ENCODE results near the gene SMIM36.
"Not testable (repeated sequence)": the region's sequence is repeated elsewhere in the genome, so short reads cannot be mapped to it uniquely, and the experiment has no call there.

The SMIM36 gene

GRCh38 chr17:55510986-55511721, at the start of gene SMIM36:
Gene SMIM36, minus strand, starts transcription at chr17:55511452.
- peak in 1 of 2 experiments; percentile 84 for DNase-seq

DNA sequence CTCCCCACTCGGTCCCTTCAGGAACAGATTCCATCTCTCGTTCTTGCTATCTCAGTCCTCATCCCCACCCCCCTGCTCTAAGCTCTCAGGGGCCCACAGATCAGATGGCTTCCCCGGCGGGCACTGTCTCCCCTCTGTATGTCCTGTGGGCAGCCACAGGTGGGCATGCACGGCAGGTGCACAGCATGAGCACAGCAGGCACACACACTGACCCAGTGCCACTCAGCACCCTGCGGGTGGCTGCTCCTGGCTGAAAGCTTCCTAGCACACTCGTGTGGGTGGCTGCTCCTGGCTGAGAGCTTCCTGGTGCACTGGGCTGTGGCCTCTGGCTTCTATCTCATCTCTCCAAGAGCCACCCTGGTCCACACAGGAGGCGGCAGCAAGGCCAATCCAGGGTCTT, 44.5 kb upstream of the SMIM36 start:
- DNase-seq = no peak

GRCh38 chr17:55549140-55549539, 37.9 kb upstream of the SMIM36 start:
- DNase-seq = peak; percentile 14 to 67

GRCh38 chr17:55546991-55547664, 35.9 kb upstream of the SMIM36 start:
- no peak for DNase-seq

- DNase-seq = no peak
Observed at GRCh38 chr17:55546481-55546880, 35.2 kb upstream of the SMIM36 start.

DNA sequence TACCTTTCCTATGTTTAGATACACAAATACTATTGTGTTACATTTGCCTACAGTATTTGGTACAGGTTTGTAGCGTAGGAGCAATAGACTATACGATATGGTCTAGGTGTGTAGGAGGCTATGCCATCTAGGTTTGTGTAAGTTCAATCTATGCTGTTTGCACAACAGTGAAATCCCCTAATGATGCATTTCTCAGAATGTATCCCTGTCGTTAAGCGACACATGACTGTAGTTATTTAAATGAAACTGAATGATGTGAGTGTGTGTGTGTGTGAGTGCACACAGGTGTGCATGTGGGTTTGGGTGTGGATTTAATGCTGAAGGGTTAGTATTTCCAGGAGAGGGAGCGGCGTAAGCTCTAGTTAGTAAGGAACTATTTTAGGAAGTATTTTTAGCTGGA, 34.6 kb upstream of the SMIM36 start:
- no peak for DNase-seq

GRCh38 chr17:55543709-55544108, 32.5 kb upstream of the SMIM36 start:
- no peak for DNase-seq

DNA sequence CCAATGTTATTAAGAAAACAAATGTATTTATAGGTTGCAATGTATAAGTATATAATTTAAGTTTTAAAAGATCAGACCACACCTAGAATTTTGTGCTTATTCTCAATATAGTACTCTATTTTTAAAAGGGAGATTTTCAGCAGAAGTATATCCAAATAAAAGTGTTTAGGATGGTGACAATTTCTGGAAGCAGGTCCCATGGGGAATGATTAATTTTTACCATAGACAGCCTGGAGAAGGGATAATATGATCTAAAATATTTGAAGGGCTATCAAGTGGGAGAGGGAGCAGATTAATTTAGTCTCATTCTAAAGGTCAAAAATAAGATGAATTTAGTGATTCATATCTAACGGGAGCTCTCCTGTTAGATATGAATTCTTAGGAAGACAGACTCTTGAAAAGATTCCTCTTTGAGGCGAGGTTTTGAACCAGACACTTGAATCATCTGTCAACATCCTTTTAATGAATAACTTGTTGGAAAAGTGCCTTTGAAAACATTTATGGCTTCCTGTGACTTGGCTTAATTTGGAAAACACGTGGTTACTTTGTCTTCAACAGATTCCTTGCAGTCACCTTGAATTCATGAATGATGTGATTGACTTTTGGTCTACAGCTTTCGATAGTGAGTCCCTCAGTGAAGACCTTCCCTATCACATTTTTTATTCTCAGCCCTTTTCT, 29.3 kb upstream of the SMIM36 start:
- peak in 1 of 2 experiments; percentile 41 for DNase-seq

DNA sequence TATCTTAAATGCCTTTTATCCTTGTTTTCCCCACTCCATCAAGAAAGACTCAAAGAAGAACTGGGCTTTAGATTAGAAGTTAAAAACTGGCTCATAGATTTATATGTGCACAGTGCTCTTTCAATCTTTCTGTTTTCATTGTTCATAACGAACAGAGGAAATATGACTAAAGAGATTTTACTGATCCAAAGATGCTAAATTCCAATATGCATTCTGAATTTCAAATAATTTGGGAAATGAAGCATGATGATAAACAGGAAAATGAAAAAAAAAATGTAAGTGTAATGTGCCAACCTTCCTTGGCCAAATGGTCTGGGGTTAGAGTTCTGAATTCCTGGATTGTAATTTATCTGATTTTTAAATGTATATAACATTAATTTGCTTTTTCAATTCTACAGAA, 25.0 kb upstream of the SMIM36 start:
- no peak for DNase-seq

- no peak for DNase-seq
Observed at GRCh38 chr17:55533608-55534007, 22.4 kb upstream of the SMIM36 start.

DNA sequence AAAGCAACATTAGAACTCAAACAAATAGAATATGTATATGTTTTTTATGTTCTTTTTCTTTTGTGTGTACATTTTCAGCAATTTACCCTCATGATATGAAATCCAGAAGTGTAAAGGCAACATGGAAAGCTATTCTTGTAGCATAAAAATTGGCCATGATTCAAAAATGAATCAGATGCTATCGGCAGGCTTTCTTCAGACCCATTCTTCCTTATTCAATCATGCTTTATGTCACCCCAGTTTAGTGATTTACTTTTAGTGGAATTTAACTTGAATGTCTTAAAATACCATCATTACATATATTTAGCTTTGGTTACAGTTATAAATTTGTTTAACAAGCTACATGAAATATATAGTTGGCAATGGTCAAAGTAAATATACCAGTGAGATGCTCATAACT, 21.4 kb upstream of the SMIM36 start:
- DNase-seq = no peak

DNA sequence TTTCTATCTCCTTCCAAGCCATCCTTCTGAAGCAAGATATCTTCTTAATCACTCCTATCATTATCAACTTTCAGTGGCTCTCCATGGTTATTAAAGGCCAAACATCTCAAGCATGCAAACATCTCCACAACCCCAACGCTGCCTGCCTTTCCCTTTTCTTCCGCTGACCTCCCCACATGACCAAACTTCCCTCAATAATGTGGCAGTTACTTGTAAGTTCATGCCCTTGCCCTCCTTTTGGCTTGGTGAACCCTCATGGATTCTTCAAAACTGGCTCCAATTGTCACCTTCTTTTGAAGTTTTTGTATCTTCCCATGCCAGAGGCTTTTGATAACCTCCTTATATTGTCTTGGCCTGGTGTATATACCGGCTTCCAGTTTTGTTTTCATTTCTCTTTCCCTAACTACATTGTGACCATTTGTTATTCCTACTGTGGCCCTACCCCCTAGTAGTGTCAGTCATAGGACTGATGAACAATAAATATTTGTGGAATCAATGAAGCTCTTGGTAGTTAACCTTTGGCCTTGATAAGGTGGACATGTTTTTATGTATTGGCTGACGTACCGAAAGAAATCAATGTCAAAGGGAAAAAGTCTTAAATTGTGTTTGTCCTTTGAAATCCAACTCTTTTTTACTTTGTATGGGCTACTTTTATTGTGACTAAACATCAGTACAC, 19.9 kb upstream of the SMIM36 start:
- no peak for DNase-seq

- DNase-seq = no peak
Observed at GRCh38 chr17:55530064-55530463, 18.8 kb upstream of the SMIM36 start.

DNA sequence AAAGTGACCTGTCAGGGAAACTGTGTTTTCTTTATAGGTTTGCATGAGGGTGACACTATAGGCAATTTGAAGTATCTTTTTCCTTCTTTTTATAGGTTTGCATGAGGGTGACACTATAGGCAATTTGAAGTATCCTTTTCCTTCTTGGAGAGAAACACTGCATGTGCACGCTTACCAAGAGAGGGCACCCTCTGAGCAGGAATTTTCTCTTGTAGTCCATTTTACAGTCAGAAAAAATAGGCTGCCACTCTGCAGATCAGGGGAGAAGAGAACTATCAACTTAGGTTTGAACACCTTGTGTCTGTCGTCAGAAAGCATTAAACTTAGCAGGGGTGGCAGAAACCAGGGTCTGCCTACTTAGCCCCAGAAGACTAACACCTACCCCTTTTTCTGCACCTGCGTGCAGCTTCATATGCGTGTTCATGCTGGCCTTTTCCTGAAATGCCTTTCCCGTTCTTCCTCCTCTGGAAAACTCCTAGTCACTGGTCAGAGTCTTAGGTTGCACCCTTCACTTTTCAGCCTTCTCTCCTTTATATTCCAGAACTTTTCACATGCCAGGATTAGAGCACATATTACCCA, 16.4 kb upstream of the SMIM36 start:
- peak; percentile 45 to 71 for DNase-seq

DNA sequence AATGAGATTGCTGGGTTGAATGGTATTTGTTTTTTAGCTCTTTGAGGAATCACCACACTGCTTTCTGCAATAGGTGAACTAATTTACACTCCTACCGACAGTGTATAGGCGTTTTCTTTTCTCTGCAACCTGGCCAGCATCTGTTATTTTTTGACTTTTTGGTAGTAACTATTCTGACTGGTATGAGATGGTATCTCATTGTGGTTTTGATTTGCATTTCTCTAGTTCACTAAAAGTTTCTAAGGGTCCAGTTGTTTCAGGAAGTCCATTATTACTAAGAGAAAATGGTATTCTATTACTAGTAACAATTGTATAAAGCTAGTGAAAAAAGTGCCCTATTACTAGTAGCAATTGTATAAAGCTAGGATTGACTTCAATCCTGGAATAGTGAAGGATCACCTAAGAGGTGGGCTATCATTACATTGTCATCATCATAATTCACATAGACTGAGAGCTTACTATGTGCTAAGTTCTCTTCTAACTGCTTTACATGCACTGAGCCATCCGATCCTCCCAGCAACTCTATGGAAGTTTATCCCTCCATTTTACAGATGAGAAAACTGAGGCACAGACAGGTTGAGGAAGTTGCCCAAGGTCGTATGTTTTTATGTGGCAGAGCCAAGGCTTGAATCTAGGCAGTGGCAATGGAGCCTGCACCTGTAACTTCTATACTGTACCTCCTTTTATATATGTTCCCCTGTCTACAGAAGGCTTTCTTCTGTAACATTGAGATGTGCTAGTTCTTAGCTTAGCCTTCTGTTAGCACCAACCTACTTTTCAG, 13.4 kb upstream of the SMIM36 start:
- DNase-seq = no peak

DNA sequence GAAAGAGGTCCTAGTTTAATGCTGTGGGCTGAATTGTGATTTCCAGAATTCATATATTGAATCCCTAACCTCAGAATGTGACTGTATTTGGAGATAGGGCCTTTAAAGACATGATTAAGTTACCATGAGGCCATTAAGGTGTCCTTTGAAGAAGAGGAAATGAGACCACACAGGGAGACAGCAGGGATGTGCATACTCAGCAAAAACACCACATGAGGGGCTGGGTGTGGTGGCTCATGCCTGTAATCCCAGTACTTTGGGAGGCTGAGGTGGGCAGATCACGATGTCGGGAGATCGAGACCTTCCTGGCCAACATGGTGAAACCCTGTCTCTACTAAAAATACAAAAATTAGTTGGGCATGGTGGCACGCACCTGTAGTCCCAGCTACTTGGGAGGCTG, 11.8 kb upstream of the SMIM36 start:
- not testable (repeated sequence) for DNase-seq

GRCh38 chr17:55521186-55521585, 9.9 kb upstream of the SMIM36 start:
- no peak for DNase-seq

GRCh38 chr17:55520402-55520801, 9.2 kb upstream of the SMIM36 start:
- no peak for DNase-seq

DNA sequence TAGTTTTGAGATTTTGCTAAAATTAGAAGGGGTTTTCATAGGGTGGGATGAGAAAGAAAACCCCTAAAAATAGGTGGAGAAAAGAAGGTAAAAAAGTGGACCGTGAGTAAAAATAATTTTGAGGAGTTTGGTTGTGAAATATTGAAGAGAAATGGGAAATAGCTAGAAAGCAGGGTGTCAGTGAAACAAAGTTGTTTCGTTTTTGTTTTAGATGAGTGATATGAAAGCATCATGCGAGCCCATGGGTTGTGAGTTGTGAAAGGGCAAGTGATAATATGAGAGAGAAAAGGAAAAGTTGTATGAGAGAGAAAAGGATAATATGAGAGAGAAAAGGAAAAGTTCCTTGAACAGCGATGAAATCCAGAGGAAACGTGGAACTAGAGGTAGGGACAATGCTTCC, 7.3 kb upstream of the SMIM36 start:
- no peak for DNase-seq

DNA sequence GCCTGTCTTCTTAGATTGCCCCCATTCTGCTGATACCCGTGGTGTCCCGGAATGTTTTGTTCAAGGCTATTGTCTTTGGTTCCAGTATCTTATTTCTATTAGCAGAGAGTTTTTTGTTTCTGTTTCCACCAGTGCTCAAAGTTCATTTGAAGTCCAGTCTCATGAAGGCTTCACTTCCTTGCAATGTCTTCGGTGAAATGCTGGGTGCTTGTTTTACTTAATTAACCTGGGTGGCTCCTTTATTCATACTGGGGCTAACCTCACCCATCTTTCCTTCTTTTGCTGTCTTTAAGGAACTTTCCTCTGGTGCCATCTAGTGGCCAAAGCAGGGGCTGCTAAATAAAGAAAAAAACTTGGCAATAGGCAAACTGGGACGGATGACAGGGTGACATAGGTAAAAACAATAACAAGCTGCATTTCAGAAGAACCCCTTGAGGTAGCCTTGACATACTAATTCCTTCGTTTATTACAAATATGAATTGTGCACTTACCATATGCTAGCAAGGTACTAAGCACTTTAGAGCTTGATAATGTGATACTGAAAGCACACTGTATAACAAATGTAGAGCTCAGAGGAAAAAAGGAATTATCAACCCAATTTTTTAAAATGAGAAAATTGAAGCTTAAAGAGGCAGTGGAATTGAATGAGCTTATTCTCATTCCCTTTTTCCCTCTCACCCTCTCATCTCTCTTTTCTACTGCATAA, 2.8 kb upstream of the SMIM36 start:
- DNase-seq = peak; percentile 68 to 79

- not testable (repeated sequence) for DNase-seq
Observed at GRCh38 chr17:55507669-55508068, 3.6 kb downstream of the SMIM36 start.

DNA sequence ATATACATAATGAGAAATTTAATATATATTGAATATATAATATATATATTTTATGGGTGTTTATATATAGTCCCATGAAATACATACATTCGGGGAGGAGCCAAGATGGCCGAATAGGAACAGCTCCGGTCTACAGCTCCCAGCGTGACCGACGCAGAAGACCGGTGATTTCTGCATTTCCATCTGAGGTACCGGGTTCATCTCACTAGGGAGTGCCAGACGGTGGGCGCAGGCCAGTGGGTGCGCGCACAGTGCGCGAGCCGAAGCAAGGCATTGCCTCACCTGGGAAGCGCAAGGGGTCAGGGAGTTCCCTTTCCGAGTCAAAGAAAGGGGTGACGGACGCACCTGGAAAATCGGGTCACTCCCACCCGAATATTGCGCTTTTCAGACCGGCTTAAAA, 9.6 kb downstream of the SMIM36 start:
- DNase-seq = not testable (repeated sequence)
